ENCODE data around the gene STX8. TPM values are rescaled to one million over a fixed set of nuclear protein-coding genes. Genes with fewer than 3 reads are reported as not detected.

STX8 gene
- total RNA-seq, 1 experiment from 2014 or later, result 38.8 TPM

DNA sequence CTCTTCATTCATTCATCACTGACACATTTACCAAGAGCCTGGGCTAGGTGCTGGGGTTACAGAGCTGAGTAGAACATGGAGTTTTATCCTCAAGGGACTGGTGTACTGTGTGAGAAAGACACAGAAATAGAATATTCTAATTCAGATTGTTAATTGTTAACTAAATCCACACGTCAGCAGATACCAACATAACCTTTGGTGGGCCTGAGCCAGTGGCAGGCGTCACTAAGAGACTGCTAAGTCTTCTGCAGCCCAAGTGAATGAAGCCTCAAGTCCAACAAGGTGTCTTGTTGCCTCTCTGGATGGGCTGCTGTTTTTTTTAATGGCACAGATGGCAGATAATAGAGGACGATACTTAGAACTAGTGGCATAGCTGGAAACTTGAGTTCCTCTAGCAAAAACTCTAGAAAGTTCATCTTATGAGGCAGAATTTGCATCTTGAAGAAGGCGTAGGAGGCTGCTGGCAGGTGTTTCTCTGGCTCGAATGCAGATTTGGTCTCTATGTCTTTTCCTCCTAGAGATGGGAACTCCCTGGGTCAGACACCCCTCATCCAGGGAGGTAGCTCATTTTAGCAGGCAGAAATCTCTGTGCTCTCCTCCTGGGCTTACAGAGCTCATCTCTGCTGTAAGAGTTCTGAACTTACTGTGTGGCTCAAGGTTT, 374.8 kb downstream of the STX8 start:
- H3K9me3 ChIP-seq (ENCODE audit: control insufficient read depth in 1 of 2, insufficient read depth in 1 of 2, low read depth in 1 of 2, low read length in 2 of 2), result no peaks in the 10 kb centered on the region
- no peak overlapping the region for H3K4me2 ChIP-seq (ENCODE audit: low read length)
- H3K27me3 ChIP-seq (ENCODE audit: insufficient read depth, low read length), result no peaks in the 10 kb centered on the region
- H3K9me2 ChIP-seq (ENCODE audit: insufficient read depth), result no peaks in the 10 kb centered on the region
- RAD21 ChIA-PET (ENCODE audit: low non-redundant PET in 1 of 2, low total read pairs in 2 of 2, uncharacterized antibody in 2 of 2, unreplicated experiment in 2 of 2), result no interaction called here
- no peak overlapping the region for H3K9ac ChIP-seq (ENCODE audit: low read length)
- no peak for ATAC-seq
- TF ChIP-seq SIN3A (IDR thresholded peaks at IDR 0.05; ENCODE audit: low read depth) (no peak), RAD21 (IDR thresholded peaks at IDR 0.05; ENCODE audit: low read depth) (no peak), ELF1 (IDR thresholded peaks at IDR 0.05; ENCODE audit: borderline replicate concordance, low read depth) (no peak), EZH2phosphoT487 (IDR thresholded peaks at IDR 0.05; ENCODE audit: borderline replicate concordance) (no peak), POLR2A (IDR thresholded peaks at IDR 0.05; ENCODE audit: borderline replicate concordance, extremely low read depth, insufficient read depth, insufficient read length) (no peak), EZH2 (IDR thresholded peaks at IDR 0.05) (no peak), MAX (IDR thresholded peaks at IDR 0.05) (no peak)
- TF ChIP-seq, protein P1, sequence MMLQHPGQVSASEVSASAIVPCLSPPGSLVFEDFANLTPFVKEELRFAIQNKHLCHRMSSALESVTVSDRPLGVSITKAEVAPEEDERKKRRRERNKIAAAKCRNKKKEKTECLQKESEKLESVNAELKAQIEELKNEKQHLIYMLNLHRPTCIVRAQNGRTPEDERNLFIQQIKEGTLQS (IDR thresholded peaks at IDR 0.05), result no peak
- H3K4me3 ChIP-seq (replicated peaks in 1 of 2; ENCODE audit: low read depth in 1 of 2, low read length in 2 of 2), result no peak overlapping the region
- no TSS peak for BruUV-seq (replicated peaks)
- intact Hi-C loops (cut with micrococcal nuclease), result no loop called here
- no peak overlapping the region for H3K27ac ChIP-seq (ENCODE audit: low read depth, low read length)
- no peak overlapping the region for H2AFZ ChIP-seq (ENCODE audit: low read depth, low read length, poor library complexity, severe bottlenecking)
- H3K36me3 ChIP-seq (ENCODE audit: control insufficient read depth in 1 of 2, insufficient read depth in 2 of 2, low read length in 2 of 2), result no peaks in the 10 kb centered on the region
- no peak for DNase-seq (ENCODE audit: low read depth, low spot score)
- CTCF ChIA-PET, result no interaction called here
- no peaks in the 10 kb centered on the region for H4K20me1 ChIP-seq (ENCODE audit: insufficient read depth)
- H3K79me2 ChIP-seq (ENCODE audit: insufficient read depth, low read length), result no peaks in the 10 kb centered on the region
- H3K4me1 ChIP-seq (ENCODE audit: control insufficient read depth in 1 of 2, insufficient read depth in 2 of 2, low read length in 2 of 2), result peaks cover 12 to 21% of the 10 kb centered on the region in 2 experiments
- POLR2A ChIA-PET, result no interaction called here

Other genes starting within 250 kb of the STX8 start
- not detected for gene CFAP52, start 822 bp upstream of the STX8 start, total RNA-seq (2021; ENCODE audit: unreplicated experiment)
- 8.0 TPM for gene USP43, start 69.7 kb upstream of the STX8 start, total RNA-seq (2021; ENCODE audit: unreplicated experiment)
- gene DHRS7C, start 215.8 kb upstream of the STX8 start, total RNA-seq (2021; ENCODE audit: unreplicated experiment), result not detected
- gene GSG1L2, start 246.3 kb upstream of the STX8 start, total RNA-seq (2021; ENCODE audit: unreplicated experiment), result not detected